Superior temporal gyrus (tissue), 1 donor: ENCODE data around the gene KSR1.
A peak's percentile ranks its signal among the peaks of the same experiment; 100 is the strongest.
"Not testable (repeated sequence)": the region's sequence is repeated elsewhere in the genome, so short reads cannot be mapped to it uniquely, and the experiment has no call there.

Experiments
- DNase-seq: peaks from one replicate; pipeline ENCODE4 v3.0.0-alpha.2; 2016; ENCODE audit errors: extremely low spot score

The KSR1 gene

GRCh38 chr17:27633312-27634025 lies 177.2 kb downstream of the KSR1 start:
- DNase-seq, result no peak

DNA sequence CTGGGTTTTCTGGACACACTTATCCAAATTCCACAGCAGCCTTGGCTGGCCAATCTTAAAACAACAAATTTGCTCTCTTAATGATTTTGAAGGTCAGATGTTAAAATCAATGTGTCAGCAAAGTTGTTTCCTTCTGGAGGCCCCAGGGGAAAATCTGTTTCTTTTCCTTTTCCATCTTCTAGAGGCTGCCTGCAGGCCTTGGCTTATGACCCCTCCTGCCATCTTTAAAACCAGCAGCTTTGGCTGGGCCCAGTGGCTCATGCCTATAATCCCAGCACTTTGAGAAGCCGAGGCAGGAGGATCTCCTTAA lies 177.7 kb downstream of the KSR1 start:
- no peak for DNase-seq

GRCh38 chr17:27634776-27635175 lies 178.5 kb downstream of the KSR1 start:
- no peak for DNase-seq

DNA sequence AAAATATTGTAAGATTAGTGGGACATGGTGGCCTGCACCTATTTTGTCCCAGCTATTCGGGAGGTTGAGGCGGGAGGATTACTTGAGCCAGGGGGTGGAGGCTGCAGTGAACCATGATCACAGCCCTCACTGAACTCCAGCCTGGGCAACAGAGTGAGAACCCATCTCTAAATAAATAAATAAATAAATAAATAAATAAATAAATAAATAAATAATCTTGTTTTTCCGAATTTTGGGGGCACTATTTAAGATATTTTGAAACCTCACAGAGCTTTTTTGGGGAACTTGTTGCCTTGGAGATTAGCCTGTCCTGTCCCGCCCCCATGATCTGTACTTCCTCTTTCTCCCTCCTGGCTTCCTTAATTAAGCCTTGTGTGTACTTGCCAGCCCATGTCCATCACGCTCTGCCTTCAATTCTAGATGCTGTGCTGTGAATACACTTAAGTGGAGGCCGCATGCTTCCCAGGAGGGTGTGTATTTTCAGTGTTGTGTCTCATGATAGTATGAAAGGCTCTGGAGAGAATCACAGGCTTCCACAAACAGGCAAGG lies 179.1 kb downstream of the KSR1 start:
- no peak for DNase-seq

GRCh38 chr17:27636005-27636520 lies 179.8 kb downstream of the KSR1 start:
- DNase-seq, result not testable (repeated sequence)

- not testable (repeated sequence) for DNase-seq
Measured at GRCh38 chr17:27637818-27638217, 181.6 kb downstream of the KSR1 start.

DNA sequence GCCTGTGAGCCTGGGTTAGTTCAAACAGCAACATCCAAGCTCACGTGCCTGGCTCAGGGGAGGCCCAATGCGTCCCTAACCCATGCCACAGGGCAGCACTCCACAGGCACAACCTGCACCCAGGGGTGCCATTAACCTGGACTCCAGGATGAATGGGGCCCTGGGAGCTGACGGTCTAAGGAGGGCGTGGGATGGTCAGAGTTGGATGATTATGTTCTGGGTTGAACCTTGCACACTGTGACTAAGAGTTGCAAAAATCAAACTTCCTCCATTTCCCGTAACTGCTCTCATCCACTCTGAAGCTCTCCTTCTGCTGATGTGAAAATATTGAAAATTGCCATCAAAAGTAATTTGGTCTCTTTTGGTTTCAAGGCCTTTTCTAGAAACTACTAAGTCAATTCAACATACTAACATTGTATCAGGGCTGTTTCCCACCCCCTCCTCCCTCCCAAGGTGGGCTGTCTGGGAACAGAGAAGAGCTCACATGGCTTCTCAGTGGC lies 182.2 kb downstream of the KSR1 start:
- not testable (repeated sequence) for DNase-seq

DNA sequence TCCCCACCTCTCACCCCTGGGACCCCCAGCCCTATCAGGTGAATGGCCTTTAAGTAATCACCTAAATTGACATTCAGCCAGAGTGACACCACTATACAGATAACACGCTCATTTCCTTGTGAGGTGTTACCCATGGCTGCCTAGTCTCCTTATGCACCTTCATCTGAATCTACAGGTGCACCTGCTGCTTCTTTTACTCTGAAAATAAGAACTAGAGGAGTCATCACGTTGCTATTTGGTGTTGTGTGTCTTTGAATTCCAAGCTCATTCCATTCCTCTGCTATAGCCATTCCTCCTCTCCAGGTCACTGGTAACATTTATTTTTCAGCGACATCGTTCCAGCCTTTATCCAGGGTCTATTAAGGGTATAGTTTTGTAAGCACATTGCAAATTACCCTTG lies 184.5 kb downstream of the KSR1 start:
- DNase-seq, result no peak

- DNase-seq, result no peak
Measured at GRCh38 chr17:27644586-27644985, 188.3 kb downstream of the KSR1 start.

- DNase-seq, result not testable (repeated sequence)
Measured at GRCh38 chr17:27645621-27646020, 189.4 kb downstream of the KSR1 start.

GRCh38 chr17:27646232-27646631 lies 190.0 kb downstream of the KSR1 start:
- no peak for DNase-seq

DNA sequence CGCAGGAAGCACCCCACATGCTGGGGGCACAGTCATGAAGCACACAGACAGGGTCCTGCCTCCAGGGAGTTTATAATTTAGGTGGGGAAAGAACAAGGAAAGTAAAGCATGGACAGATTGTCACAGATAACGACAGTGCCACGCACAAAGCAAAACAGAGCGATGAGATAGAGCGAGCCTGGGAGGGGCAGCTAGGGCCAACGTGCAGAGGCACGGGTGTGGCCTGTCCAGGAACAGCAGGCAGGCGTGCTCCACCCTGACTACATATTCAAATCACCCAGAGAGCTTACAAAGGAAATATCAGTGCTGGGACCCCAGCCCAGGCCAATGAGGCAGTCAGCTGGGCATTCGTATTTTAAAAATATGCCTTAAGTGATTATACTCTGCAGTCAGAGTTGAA lies 191.5 kb downstream of the KSR1 start:
- DNase-seq, result no peak

DNA sequence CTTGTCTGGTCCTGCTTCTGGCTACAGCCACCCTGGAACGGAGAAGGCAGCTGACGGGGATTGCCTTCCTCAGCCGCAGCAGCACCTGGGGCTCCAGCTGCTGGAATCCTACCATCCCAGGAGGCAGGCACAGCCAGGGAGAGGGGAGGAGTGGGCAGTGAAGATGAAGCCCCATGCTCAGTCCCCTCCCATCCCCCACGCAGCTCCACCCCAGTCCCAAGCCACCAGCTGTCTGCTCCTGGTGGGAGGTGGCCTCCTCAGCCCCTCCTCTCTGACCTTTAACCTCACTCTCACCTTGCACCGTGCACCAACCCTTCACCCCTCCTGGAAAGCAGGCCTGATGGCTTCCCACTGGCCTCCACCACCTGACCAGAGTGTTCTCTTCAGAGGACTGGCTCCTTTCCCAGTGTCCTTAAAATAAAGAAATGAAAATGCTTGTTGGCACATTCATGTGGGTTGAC lies 192.9 kb downstream of the KSR1 start:
- DNase-seq, result peak; percentile 72

- DNase-seq, result peak; percentile 56
Measured at GRCh38 chr17:27649929-27650328, 193.7 kb downstream of the KSR1 start.

DNA sequence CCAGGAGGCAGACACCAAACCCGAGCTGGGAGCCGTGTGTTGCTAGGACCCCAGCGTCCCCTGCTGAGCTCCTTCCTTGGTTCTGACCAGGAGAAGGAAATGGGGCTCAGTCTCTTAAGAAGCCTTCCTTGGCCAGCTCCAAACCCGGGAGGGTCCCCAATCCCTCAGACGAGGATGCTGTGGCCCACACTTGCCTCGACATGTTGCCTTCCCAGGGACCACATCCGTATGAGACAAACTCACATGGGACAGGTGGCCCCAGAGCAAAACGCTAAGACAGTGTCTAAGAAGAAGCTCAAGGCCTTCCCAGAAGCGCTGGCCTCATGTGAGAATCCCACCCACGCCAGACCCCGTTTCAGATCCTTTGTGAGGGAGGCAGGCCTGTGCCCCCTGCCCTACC lies 194.6 kb downstream of the KSR1 start:
- DNase-seq, result no peak

- DNase-seq, result peak; percentile 74
Measured at GRCh38 chr17:27651411-27652345, 195.4 kb downstream of the KSR1 start.

DNA sequence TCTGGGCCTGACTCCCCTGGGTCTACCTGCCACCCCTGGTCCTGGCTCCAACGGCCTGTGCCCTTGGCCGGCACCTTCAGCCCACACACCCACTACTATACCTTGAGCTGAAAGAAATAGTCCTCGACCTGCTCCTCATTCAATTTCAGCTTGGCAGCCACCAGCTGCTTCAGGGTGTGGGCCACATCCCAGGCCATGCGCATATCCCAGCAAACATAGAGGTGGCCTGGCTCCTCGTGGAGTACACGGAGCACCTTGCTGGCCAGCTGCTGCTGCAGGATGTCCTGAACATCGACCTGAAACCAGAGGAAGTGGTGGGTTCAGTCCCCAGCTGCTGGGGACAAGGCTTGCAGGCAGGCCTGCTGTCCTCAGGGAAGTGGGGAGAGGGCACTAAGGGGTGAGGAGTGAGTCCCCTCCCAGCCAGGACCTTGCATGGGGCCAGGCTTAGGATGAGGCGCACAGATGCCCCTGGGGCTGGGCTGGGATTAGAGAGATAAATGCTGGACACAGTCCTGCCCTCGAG lies 197.3 kb downstream of the KSR1 start:
- DNase-seq, result not testable (repeated sequence)

- no peak for DNase-seq
Measured at GRCh38 chr17:27654136-27654535, 197.9 kb downstream of the KSR1 start.

DNA sequence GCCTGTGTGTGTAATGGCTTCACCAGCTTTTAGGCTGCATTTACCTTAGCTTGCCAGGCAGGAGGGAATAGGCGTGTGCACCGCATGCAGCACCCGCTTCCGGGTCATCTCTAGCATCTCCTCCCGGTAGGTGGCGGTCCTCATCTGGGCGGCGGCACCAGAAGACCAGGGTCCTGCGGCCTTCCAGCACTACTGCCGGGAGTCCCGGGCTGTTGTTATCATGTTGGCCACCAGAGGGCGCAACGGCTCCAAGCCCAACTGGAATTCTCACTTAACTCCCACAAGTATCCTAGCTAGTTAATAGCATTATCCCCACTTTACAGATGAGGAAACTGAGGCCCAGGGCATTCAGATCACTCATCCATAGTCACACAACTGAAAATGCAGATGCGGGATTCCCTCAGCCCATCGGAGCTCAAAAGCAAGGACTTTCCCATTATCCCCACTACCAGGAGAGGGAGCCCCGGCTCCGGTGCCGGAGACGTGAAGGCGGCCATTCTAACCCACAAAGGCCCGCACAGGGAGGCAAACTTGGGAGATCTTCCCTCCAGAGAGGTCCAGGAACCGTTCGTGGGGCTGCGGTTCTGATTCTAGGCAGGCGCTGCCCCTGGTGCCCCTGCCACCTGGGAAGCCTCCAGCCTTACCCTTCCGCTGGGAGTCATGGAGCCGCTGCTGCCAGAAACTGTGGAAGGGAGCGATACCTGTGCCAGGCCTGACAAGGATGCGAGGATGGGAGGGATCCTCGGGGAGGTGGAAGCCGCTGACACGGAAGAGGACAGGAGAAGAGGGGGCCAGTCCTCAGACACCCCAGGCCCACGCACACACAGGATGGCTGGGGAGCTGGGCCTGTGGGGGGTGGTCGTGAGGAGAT lies 198.6 kb downstream of the KSR1 start:
- DNase-seq, result peak; percentile 78

- not testable (repeated sequence) for DNase-seq
Measured at GRCh38 chr17:27655525-27656111, 199.4 kb downstream of the KSR1 start.

DNA sequence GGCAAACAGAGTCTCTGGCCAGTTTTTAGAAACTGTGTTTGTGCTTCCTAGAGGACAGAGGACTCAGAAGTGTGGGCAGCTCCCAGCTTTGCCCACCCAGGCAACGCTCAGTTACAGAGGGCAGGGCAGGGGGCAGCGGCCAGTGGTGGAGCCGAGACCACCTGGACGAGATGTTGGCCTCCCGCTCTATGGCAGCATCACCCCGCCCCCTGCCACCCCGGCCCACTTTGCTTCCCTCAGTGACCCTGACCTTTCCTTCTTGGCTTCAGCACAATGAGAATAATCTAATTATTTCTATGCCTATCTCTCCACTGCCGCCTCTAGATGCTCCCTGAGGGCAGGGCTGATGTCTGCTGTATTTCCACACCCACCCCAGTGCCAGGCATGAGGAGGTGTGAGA lies 200.4 kb downstream of the KSR1 start:
- DNase-seq, result not testable (repeated sequence)
